ENCODE measurements around the gene PTCRA.
A peak's percentile ranks its signal among the peaks of the same experiment; 100 is the strongest.
"Not testable (repeated sequence)": the region's sequence is repeated elsewhere in the genome, so short reads cannot be mapped to it uniquely, and the experiment has no call there.

PTCRA gene

GRCh38 chr6:42889815-42890214 is 26.0 kb upstream of the PTCRA start (continued):
- TF ChIP-seq POU6F1 (CRISPR knock-in tag; IDR thresholded peaks at IDR 0.05; ENCODE audit: borderline replicate concordance, low read depth) (no peak), ZFP30 (CRISPR knock-in tag; IDR thresholded peaks at IDR 0.05) (no peak), SNAI2 (CRISPR knock-in tag; IDR thresholded peaks at IDR 0.05) (no peak), ISL1 (CRISPR knock-in tag; IDR thresholded peaks at IDR 0.05) (no peak), BACH2 (CRISPR knock-in tag; IDR thresholded peaks at IDR 0.05; ENCODE audit: borderline replicate concordance) (no peak), PPARA (CRISPR knock-in tag; IDR thresholded peaks at IDR 0.05; ENCODE audit: borderline replicate concordance) (no peak)

- no peak for TF ChIP-seq ZFP30 (CRISPR knock-in tag; IDR thresholded peaks at IDR 0.05)
- TF ChIP-seq TOX (CRISPR knock-in tag; IDR thresholded peaks at IDR 0.05; ENCODE audit: borderline replicate concordance) = peak; percentile 28; the same call in 1 of the 2 replicates
- 0 out of 2 replicates have a peak, but pooled peaks have one; percentile 19 for TF ChIP-seq POU6F1 (CRISPR knock-in tag; IDR thresholded peaks at IDR 0.05; ENCODE audit: borderline replicate concordance, low read depth)
- TF ChIP-seq TCF4 (CRISPR knock-in tag; IDR thresholded peaks at IDR 0.05; ENCODE audit: borderline replicate concordance) = 0 out of 2 replicates have a peak, but pooled peaks have one; percentile 10
- peak; percentile 96 for TF ChIP-seq GLIS3 (CRISPR knock-in tag; IDR thresholded peaks at IDR 0.05)
- ATAC-seq = peak; percentile 96
These were observed 25.3 kb upstream of the PTCRA start for GRCh38 chr6:42890311-42891198.

GRCh38 chr6:42891199-42891722 is 24.6 kb upstream of the PTCRA start:
- no peak for ATAC-seq
- no peak for TF ChIP-seq OSR1 (CRISPR knock-in tag; IDR thresholded peaks at IDR 0.05)
- no peak for TF ChIP-seq SNAI2 (CRISPR knock-in tag; IDR thresholded peaks at IDR 0.05)
- no peak for TF ChIP-seq BACH2 (CRISPR knock-in tag; IDR thresholded peaks at IDR 0.05; ENCODE audit: borderline replicate concordance)
- TF ChIP-seq ESRRG (CRISPR knock-in tag; IDR thresholded peaks at IDR 0.05) = no peak
- no peak for TF ChIP-seq ZFP3 (CRISPR knock-in tag; IDR thresholded peaks at IDR 0.05)
- no peak for TF ChIP-seq CSRNP3 (CRISPR knock-in tag; IDR thresholded peaks at IDR 0.05)
- TF ChIP-seq PATZ1 (CRISPR knock-in tag; IDR thresholded peaks at IDR 0.05; ENCODE audit: borderline replicate concordance) = no peak

GRCh38 chr6:42894041-42894828 is 21.6 kb upstream of the PTCRA start:
- ATAC-seq = not testable (repeated sequence)

GRCh38 chr6:42896178-42896719 is 19.6 kb upstream of the PTCRA start:
- TF ChIP-seq SNAI2 (CRISPR knock-in tag; IDR thresholded peaks at IDR 0.05) (no peak), ZNF8 (CRISPR knock-in tag; IDR thresholded peaks at IDR 0.05) (no peak), CSRNP3 (CRISPR knock-in tag; IDR thresholded peaks at IDR 0.05) (no peak), TOX (CRISPR knock-in tag; IDR thresholded peaks at IDR 0.05; ENCODE audit: borderline replicate concordance) (no peak)
- ATAC-seq = no peak
